Small intestine (tissue), 7 donors: ENCODE results near the gene NUP210. TPM values are rescaled to one million over a fixed set of nuclear protein-coding genes. Genes with fewer than 3 reads are reported as not detected.
A peak's percentile ranks its signal among the peaks of the same experiment; 100 is the strongest.

Experiments used
- DNase-seq, 2 donors: peaks; one replicate each; pipeline versions ENCODE4 v3.0.0 to v3.0.0-alpha.2; 2013
- FAIRE-seq: peaks from 2 replicates; lab custom pipeline; 2012; peaks lifted over from hg19 to GRCh38; lab: Jason Lieb, UNC
- H3K27ac ChIP-seq, 3 donors: one replicate each; pipeline ENCODE4 v1.5.1; 2013; ENCODE audit warnings: low read length in 2 of 3, mild to moderate bottlenecking in 2 of 3, control low read depth in 1 of 3, inconsistent platforms in 1 of 3, low read depth in 1 of 3, moderate library complexity in 1 of 3
- H3K27me3 ChIP-seq, 3 donors: one replicate each; pipeline ENCODE4 v1.6.1; 2013; ENCODE audit warnings: low read length in 3 of 3, inconsistent platforms in 1 of 3; ENCODE audit not compliant: control insufficient read depth in 3 of 3, insufficient read depth in 3 of 3
- H3K36me3 ChIP-seq, 3 donors: one replicate each; pipeline ENCODE4 v1.6.1; 2013; ENCODE audit warnings: low read length in 3 of 3, inconsistent platforms in 1 of 3, low read depth in 1 of 3, mild to moderate bottlenecking in 1 of 3, moderate library complexity in 1 of 3; ENCODE audit not compliant: control insufficient read depth in 3 of 3, insufficient read depth in 2 of 3
- H3K4me1 ChIP-seq, 3 donors: one replicate each; pipeline ENCODE4 v1.6.1; 2013; ENCODE audit warnings: low read length in 2 of 3, inconsistent platforms in 1 of 3, low read depth in 1 of 3, mild to moderate bottlenecking in 1 of 3, moderate library complexity in 1 of 3; ENCODE audit not compliant: control insufficient read depth in 3 of 3, insufficient read depth in 2 of 3
- H3K4me3 ChIP-seq, 3 donors: one replicate each; pipeline ENCODE4 v1.5.1; 2013; ENCODE audit warnings: low read length in 3 of 3, control low read depth in 1 of 3, inconsistent platforms in 1 of 3, low read depth in 1 of 3, mild to moderate bottlenecking in 1 of 3, moderate library complexity in 1 of 3
- H3K9me3 ChIP-seq, 2 donors: one replicate each; pipeline ENCODE4 v1.6.1; 2013; ENCODE audit warnings: low read depth in 1 of 2, low read length in 1 of 2; ENCODE audit not compliant: control insufficient read depth in 2 of 2, insufficient read depth in 1 of 2
- WGBS, 3 donors: extraction: QIAGEN DNeasy Blood & Tissue Kit; methylation state at CpG; one replicate each; pipeline ENCODE4 v1.1.7; 2013; 5-methylcytosine and 5-hydroxymethylcytosine counted together
- polyA plus RNA-seq, 4 donors: library from polyadenylated mRNA; stranded (reverse) in 3 of 4; unstranded in 1 of 4; fragments of 200-250 nt in 3 of 4; fragments of 120-200 nt in 1 of 4; gene quantifications; one replicate each; pipeline versions ENCODE4 v1.2.1 to v1.2.3, GENCODE V29; 2013
- donor health status: healthy with polysubstance abuse.
- donor health status: control.
- donor health status: control.
- donor health status: Bipolar disorder and iron deficiency.
- donor health status: healthy.

Gene NUP210
- polyA plus RNA-seq, 4 donors: 0.22 to 36.4 (median 5.6) TPM

GRCh38 chr3:13425689-13426088 lies 5.6 kb upstream of the NUP210 start:
- DNase-seq: no peak
- peaks cover 0 to 18% (median 3%) of the 10 kb centered on the region in 3 donors for H3K4me1 ChIP-seq
- H3K27ac ChIP-seq: no peak overlapping the region
- no peak for FAIRE-seq
- H3K27me3 ChIP-seq: no peaks in the 10 kb centered on the region
- no peaks in the 10 kb centered on the region for H3K36me3 ChIP-seq
- no peak overlapping the region for H3K4me3 ChIP-seq
- H3K9me3 ChIP-seq: peaks cover 0 to 7% of the 10 kb centered on the region in 2 donors
- 42 to 59% (median 55%) methylated on average over 2 of the region's 2 CpGs for WGBS, 3 donors

- no peak overlapping the region for H3K4me3 ChIP-seq
- no peaks in the 10 kb centered on the region for H3K27me3 ChIP-seq
- H3K4me1 ChIP-seq: peaks cover 0 to 21% (median 3%) of the 10 kb centered on the region in 3 donors
- peak in 1 of 2 donors; percentile 18 for DNase-seq
- H3K36me3 ChIP-seq: no peaks in the 10 kb centered on the region
- no peak overlapping the region for H3K27ac ChIP-seq
- no peak for FAIRE-seq
- 93 to 99% (median 95%) methylated on average over 4 of the region's 4 CpGs for WGBS, 3 donors
- H3K9me3 ChIP-seq: peaks cover 0 to 7% of the 10 kb centered on the region in 2 donors
These were observed 4.9 kb upstream of the NUP210 start for GRCh38 chr3:13424865-13425617.

DNA sequence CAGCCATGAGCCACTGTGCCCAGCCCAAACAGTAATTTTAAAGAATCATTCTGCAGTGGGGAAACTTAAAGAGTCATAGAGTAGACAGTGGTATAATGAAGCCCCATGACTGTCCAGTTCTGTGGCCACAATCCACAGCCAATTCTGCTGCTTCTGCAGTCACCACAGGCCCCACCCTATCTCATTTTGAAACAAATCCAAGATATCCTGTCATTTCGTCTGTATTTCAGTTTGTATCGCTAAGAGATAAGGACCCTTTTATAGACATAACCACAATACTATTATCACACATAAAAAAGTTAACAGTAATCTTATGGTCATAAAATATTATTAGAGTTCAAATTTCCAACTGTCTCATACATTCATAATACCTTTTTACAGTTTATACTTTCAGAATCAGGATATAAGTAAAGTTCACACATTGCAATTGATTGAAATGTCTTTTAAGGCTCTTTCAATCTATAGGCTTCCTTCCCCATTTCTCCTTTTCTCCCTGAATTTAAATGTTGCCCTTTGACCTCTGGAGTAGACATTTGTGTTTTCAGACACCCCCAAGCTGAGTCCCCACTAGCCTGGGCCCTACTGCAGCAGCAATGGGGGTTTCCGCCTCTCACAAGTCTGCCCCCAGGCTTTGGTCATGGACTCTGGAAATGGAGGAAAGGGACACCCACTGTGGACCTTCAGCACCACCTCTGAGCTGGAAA lies 4.2 kb upstream of the NUP210 start:
- FAIRE-seq (no peak), DNase-seq (peak; percentile 53 to 59)
- WGBS, 3 donors: 31 to 63% (median 38%) methylated on average over 3 of the region's 3 CpGs
- peaks cover 0 to 23% (median 3%) of the 10 kb centered on the region in 3 donors for H3K4me1 ChIP-seq
- H3K36me3 ChIP-seq: no peaks in the 10 kb centered on the region
- H3K27me3 ChIP-seq: peaks cover 0 to under 1% (median 0%) of the 10 kb centered on the region in 3 donors
- peaks cover 0 to 7% of the 10 kb centered on the region in 2 donors for H3K9me3 ChIP-seq
- no peak overlapping the region for H3K4me3 ChIP-seq
- peak overlapping the region in 1 of 3 donors; percentile 8 for H3K27ac ChIP-seq

GRCh38 chr3:13420831-13421765 lies 976 bp upstream of the NUP210 start:
- 54 to 74% (median 63%) methylated on average over 27 of the region's 27 CpGs for WGBS, 3 donors

DNA sequence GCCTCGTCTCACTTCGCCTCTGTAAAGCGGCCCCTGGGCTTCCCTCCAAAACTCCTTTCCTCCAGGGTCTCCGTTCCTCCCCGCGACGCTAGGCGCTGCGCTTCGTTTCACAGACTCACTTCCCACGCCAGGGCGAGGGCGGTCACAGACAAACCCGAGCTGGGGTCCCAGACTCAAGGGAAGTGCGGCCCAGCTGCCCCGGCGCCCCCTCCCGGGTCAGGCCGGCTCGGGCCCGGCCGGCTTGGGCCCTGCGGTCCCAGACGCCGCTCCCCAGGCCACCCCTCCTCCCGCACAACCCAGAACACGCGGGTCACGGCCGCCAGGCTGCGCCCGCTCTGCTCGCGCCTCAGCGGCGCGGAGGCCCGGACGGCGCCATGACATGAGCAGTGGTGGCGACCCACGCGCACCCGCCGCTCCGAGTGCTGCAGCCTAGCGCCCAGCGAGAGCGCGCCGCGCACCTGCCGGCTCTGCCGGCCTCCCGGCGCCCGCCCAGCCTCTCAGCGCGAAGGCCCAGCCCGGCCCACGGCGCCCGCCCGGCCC lies 547 bp downstream of the NUP210 start:
- Histone ChIP-seq H3K27ac (peak overlapping the region in 2 of 3 donors; percentile 54 to 83), H3K4me1 (peaks cover 0 to 27% (median 3%) of the 10 kb centered on the region in 3 donors)
- DNase-seq: peak in 1 of 2 donors; percentile 28

More at GRCh38 chr3:13420831-13421765, 976 bp upstream of the NUP210 start:
- DNase-seq (peak; percentile 27 to 31), FAIRE-seq (no peak)
- Histone ChIP-seq H3K36me3 (no peaks in the 10 kb centered on the region), H3K9me3 (peaks cover 0 to 7% of the 10 kb centered on the region in 2 donors), H3K4me1 (peaks cover 0 to 27% (median 3%) of the 10 kb centered on the region in 3 donors), H3K27ac (peak overlapping the region; percentile 17 to 79 (median 32)), H3K4me3 (peak overlapping the region; percentile 36 to 83 (median 78)), H3K27me3 (peaks cover 0 to 5% (median 2%) of the 10 kb centered on the region in 3 donors)

DNA sequence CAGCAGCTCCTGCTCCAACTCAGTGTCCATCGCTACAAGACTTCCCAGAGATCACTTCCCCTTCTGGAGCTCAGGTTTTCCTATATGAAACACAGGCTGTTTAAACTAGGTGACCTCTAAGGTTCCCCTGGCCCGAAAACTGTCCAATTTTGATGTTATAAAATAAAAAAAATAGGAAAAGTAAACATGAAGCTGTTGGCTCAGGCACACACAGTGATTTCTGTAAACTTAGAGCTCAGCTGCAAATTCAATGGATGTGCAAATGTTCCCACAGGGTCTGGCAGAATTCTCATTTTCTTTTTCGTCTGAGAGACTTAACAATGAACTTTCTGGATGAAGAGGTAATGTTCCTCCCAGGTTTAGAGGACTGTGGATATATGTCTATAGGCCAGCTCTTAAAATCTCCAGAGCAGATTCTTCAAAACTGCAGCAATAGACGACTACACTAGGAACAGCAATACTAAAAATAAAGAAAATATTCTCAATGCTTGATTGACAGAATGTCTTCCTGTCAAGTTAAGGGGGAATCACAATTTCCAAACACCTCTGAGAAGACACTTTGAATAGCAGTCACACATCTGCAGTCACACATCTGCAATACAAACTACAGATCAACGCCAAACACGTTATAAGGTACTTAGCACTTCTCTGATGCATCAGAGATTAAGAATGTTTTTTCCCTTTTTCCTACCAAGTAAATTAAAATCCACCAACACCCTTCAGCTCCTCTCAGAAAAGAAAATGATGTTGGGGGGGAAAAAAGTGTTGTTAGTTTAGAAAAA lies 2.8 kb downstream of the NUP210 start:
- no peak for FAIRE-seq
- H3K9me3 ChIP-seq: no peaks in the 10 kb centered on the region
- 62 to 80% (median 72%) methylated on average over 6 of the region's 6 CpGs for WGBS, 3 donors
- H3K36me3 ChIP-seq: peaks cover 0 to 2% (median 0%) of the 10 kb centered on the region in 3 donors
- H3K4me1 ChIP-seq: peaks cover 0 to 16% (median 4%) of the 10 kb centered on the region in 3 donors
- no peak for DNase-seq
- H3K27ac ChIP-seq: no peak overlapping the region
- H3K4me3 ChIP-seq: no peak overlapping the region
- peaks cover 0 to 5% (median 2%) of the 10 kb centered on the region in 3 donors for H3K27me3 ChIP-seq

More for the DNA sequence above, 547 bp downstream of the NUP210 start:
- Histone ChIP-seq H3K36me3 (peaks cover 0 to 2% (median 0%) of the 10 kb centered on the region in 3 donors), H3K27me3 (peaks cover 0 to 5% (median 2%) of the 10 kb centered on the region in 3 donors), H3K9me3 (no peaks in the 10 kb centered on the region), H3K4me3 (peak overlapping the region; percentile 46 to 83 (median 78))
- FAIRE-seq: no peak
- 0 to 1% (median 1%) methylated on average over 38 to 64 of the region's 64 CpGs for WGBS, 3 donors
